SK-N-SH treated with all-trans-retinoic acid at 6 μM for 48 hours (cell line): ENCODE data around the gene DNMT3A.

ENCODE experiments used
- ATAC-seq: fragments of 200-7000 bp; cut with Tn5 transposase; 3 replicates; pipeline ENCODE4 v1.9.1; 2020; ENCODE audit warnings: mild to moderate bottlenecking, moderate library complexity
- ARNTL ChIP-seq: fragments of 450-650 bp; formaldehyde crosslinking; IDR thresholded peaks from 2 replicates; pipeline ENCODE4 v1.5.0; 2020; ENCODE audit warnings: low read depth, mild to moderate bottlenecking, moderate library complexity, borderline replicate concordance
- BACH2 ChIP-seq: fragments of 250-450 bp; sonication (Bioruptor Pico); IDR thresholded peaks from 2 replicates; pipeline ENCODE4 v1.9.0; 2021; ENCODE audit warnings: mild to moderate bottlenecking, borderline replicate concordance
- CSDC2 ChIP-seq: fragments of 250-450 bp; sonication (Bioruptor Pico); IDR thresholded peaks from 2 replicates; pipeline ENCODE4 v1.5.0; 2020; ENCODE audit warnings: mild to moderate bottlenecking, moderate library complexity
- ESRRG ChIP-seq: fragments of 250-450 bp; sonication (Bioruptor Pico); IDR thresholded peaks from 2 replicates; pipeline ENCODE4 v1.6.1; 2021; ENCODE audit warnings: mild to moderate bottlenecking
- GLIS3 ChIP-seq: fragments of 250-450 bp; sonication (Bioruptor Pico); IDR thresholded peaks from 2 replicates; pipeline ENCODE4 v1.5.0; 2020; ENCODE audit warnings: mild to moderate bottlenecking, moderate library complexity
- ISL1 ChIP-seq: fragments of 250-450 bp; sonication (Bioruptor Pico); IDR thresholded peaks from 2 replicates; pipeline ENCODE4 v2.1.2; 2022; ENCODE audit warnings: mild to moderate bottlenecking, moderate library complexity
- OSR1 ChIP-seq: fragments of 250-450 bp; sonication (Bioruptor Pico); IDR thresholded peaks from 2 replicates; pipeline ENCODE4 v1.8.0; 2022; ENCODE audit warnings: moderate library complexity, mild to moderate bottlenecking, inconsistent platforms
- PPARA ChIP-seq: fragments of 250-450 bp; sonication (Bioruptor Pico); IDR thresholded peaks from 2 replicates; pipeline ENCODE4 v1.5.0; 2020; ENCODE audit warnings: mild to moderate bottlenecking, borderline replicate concordance
- RARB ChIP-seq: fragments of 250-450 bp; sonication (Bioruptor Pico); IDR thresholded peaks from 2 replicates; pipeline ENCODE4 v1.8.0; 2021; ENCODE audit warnings: mild to moderate bottlenecking, moderate library complexity
- SNAI2 ChIP-seq: fragments of 250-450 bp; sonication (Bioruptor Pico); IDR thresholded peaks from 2 replicates; pipeline ENCODE4 v1.5.0; 2020; ENCODE audit warnings: mild to moderate bottlenecking, moderate library complexity
- TCF4 ChIP-seq: fragments of 250-450 bp; sonication (Bioruptor Pico); IDR thresholded peaks from 2 replicates; pipeline ENCODE4 v1.8.0; 2021; ENCODE audit warnings: mild to moderate bottlenecking, moderate library complexity, borderline replicate concordance
- TOX ChIP-seq: fragments of 250-450 bp; sonication (Bioruptor Pico); IDR thresholded peaks from 2 replicates; pipeline ENCODE4 v1.8.0; 2021; ENCODE audit warnings: mild to moderate bottlenecking, moderate library complexity, borderline replicate concordance
- ZC3H10 ChIP-seq: fragments of 250-450 bp; sonication (Bioruptor Pico); IDR thresholded peaks from 2 replicates; pipeline ENCODE4 v1.5.1; 2021; ENCODE audit warnings: mild to moderate bottlenecking, moderate library complexity
- ZFP3 ChIP-seq: fragments of 250-450 bp; sonication (Bioruptor Pico); IDR thresholded peaks from 2 replicates; pipeline ENCODE4 v1.5.0; 2020; ENCODE audit warnings: mild to moderate bottlenecking, moderate library complexity
- ZFP30 ChIP-seq: fragments of 450-650 bp; formaldehyde crosslinking; IDR thresholded peaks from 2 replicates; pipeline ENCODE4 v1.5.0; 2022; ENCODE audit warnings: mild to moderate bottlenecking, moderate library complexity
- ZNF565 ChIP-seq: fragments of 450-650 bp; formaldehyde crosslinking; conservative IDR thresholded peaks from 2 replicates; pipeline ENCODE4 v1.5.0; 2020; ENCODE audit warnings: low read depth, mild to moderate bottlenecking, moderate library complexity
- ZNF70 ChIP-seq: fragments of 450-650 bp; formaldehyde crosslinking; IDR thresholded peaks from 2 replicates; pipeline ENCODE4 v1.5.0; 2020; ENCODE audit warnings: mild to moderate bottlenecking, moderate library complexity
- ZNF8 ChIP-seq: fragments of 450-650 bp; formaldehyde crosslinking; IDR thresholded peaks from 2 replicates; pipeline ENCODE4 v1.5.0; 2020; ENCODE audit warnings: mild to moderate bottlenecking, moderate library complexity
- TF ChIP-seq, protein P1 (sequence below): fragments of 250-450 bp; sonication (Bioruptor Pico); IDR thresholded peaks from 2 replicates; pipeline ENCODE4 v1.5.1; 2021; ENCODE audit warnings: mild to moderate bottlenecking, moderate library complexity
- TF ChIP-seq, protein P2 (sequence below): fragments of 250-450 bp; sonication (Bioruptor Pico); IDR thresholded peaks from 2 replicates; pipeline ENCODE4 v1.8.0; 2021; ENCODE audit warnings: low read depth, mild to moderate bottlenecking, moderate library complexity, borderline replicate concordance
- TF ChIP-seq, protein P3 (sequence below): fragments of 250-450 bp; sonication (Bioruptor Pico); IDR thresholded peaks from 2 replicates; pipeline ENCODE4 v1.5.0; 2020; ENCODE audit warnings: mild to moderate bottlenecking, moderate library complexity
- TF ChIP-seq, protein P4 (sequence below): fragments of 250-450 bp; sonication (Bioruptor Pico); IDR thresholded peaks from 2 replicates; pipeline ENCODE4 v1.8.0; 2020; ENCODE audit warnings: mild to moderate bottlenecking, moderate library complexity, borderline replicate concordance
- TF ChIP-seq, protein P5 (sequence below): fragments of 250-450 bp; sonication (Bioruptor Pico); IDR thresholded peaks from 2 replicates; pipeline ENCODE4 v1.5.1; 2020; ENCODE audit warnings: low read depth, mild to moderate bottlenecking, moderate library complexity

DNMT3A gene

DNA sequence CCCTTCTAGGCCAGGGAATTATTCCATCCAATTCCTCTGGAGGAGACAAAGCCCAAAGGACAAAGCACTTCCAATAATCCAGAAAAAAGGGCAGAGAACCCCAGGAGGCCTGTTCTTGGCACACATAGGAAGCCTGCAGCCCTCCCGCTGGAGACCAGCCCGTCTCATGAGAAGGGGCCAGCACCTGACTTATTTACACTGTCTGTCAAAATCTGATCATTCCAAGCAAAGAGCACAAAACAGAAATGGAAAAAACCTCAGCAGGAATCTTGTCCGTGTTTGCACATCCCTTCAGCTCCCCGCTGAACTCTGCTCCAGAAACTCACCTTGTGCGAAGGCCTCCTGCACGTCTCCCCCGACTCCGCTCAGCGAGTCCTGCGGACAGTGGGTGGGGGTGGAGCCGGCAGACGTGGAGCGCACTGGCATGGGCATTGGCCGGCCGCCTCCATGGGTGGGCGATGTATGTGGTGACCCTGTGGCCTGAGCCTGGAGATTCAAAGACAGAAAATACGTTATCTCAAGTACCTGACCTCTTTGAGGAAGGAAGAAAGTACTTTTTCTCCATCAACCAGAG lies 46.2 kb upstream of the DNMT3A start:
- no peak for ATAC-seq

DNA sequence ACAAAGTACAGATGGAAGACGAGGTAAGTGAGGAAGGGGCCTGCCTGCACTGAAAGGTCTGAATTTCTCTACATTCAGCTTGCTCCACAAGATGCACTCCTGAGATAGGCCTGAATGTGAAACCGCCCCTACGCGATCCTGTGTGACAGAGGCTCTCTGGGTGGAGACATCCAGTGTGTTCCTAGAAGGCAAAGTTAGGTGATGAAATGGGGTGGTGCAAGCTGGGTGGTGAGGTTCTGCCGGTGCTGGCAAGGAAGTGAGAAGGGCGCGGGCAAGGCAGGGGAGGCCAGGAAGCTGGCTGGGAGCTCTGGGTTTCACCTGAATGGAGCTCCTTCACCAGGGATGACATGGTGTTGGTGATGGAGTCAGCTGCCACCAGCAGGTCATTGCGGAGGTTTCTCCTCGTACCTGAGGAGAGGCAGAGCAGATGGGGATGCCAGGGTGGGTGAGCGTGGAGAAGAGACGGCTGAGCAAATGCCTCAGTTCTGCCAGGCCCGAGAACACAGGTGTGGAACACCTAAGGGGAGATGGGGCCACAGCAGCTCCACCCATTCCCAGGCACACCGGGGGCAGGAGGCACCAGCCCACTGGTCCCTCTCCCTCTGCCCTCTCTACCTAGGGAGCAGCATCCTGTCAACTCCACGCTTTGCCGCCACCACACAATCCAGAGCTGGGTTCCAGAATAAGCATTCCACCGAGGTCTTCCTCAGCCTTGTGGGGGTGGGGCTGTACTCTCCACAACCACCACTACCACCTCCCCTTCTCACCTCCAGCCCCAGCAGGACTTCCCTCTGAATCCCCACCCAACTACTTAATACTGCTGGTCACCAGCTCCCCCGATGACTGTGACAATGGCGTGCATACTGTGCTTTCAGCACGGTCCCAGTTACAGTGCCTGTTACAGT lies 45.5 kb upstream of the DNMT3A start:
- TF ChIP-seq ZNF565 (CRISPR knock-in tag) = no peak
- TF ChIP-seq, protein P1, sequence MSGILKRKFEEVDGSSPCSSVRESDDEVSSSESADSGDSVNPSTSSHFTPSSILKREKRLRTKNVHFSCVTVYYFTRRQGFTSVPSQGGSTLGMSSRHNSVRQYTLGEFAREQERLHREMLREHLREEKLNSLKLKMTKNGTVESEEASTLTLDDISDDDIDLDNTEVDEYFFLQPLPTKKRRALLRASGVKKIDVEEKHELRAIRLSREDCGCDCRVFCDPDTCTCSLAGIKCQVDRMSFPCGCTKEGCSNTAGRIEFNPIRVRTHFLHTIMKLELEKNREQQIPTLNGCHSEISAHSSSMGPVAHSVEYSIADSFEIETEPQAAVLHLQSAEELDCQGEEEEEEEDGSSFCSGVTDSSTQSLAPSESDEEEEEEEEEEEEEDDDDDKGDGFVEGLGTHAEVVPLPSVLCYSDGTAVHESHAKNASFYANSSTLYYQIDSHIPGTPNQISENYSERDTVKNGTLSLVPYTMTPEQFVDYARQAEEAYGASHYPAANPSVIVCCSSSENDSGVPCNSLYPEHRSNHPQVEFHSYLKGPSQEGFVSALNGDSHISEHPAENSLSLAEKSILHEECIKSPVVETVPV (CRISPR knock-in tag) = no peak
- TF ChIP-seq SNAI2 (CRISPR knock-in tag) = no peak
- TF ChIP-seq, protein P2, sequence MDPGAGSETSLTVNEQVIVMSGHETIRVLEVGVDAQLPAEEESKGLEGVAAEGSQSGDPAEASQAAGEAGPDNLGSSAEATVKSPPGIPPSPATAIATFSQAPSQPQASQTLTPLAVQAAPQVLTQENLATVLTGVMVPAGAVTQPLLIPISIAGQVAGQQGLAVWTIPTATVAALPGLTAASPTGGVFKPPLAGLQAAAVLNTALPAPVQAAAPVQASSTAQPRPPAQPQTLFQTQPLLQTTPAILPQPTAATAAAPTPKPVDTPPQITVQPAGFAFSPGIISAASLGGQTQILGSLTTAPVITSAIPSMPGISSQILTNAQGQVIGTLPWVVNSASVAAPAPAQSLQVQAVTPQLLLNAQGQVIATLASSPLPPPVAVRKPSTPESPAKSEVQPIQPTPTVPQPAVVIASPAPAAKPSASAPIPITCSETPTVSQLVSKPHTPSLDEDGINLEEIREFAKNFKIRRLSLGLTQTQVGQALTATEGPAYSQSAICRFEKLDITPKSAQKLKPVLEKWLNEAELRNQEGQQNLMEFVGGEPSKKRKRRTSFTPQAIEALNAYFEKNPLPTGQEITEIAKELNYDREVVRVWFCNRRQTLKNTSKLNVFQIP = no peak
- TF ChIP-seq BACH2 (CRISPR knock-in tag) = no peak
- no peak for TF ChIP-seq ZNF70 (CRISPR knock-in tag)
- TF ChIP-seq, protein P3, sequence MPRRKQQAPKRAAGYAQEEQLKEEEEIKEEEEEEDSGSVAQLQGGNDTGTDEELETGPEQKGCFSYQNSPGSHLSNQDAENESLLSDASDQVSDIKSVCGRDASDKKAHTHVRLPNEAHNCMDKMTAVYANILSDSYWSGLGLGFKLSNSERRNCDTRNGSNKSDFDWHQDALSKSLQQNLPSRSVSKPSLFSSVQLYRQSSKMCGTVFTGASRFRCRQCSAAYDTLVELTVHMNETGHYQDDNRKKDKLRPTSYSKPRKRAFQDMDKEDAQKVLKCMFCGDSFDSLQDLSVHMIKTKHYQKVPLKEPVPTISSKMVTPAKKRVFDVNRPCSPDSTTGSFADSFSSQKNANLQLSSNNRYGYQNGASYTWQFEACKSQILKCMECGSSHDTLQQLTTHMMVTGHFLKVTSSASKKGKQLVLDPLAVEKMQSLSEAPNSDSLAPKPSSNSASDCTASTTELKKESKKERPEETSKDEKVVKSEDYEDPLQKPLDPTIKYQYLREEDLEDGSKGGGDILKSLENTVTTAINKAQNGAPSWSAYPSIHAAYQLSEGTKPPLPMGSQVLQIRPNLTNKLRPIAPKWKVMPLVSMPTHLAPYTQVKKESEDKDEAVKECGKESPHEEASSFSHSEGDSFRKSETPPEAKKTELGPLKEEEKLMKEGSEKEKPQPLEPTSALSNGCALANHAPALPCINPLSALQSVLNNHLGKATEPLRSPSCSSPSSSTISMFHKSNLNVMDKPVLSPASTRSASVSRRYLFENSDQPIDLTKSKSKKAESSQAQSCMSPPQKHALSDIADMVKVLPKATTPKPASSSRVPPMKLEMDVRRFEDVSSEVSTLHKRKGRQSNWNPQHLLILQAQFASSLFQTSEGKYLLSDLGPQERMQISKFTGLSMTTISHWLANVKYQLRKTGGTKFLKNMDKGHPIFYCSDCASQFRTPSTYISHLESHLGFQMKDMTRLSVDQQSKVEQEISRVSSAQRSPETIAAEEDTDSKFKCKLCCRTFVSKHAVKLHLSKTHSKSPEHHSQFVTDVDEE = no peak
- TF ChIP-seq ZFP30 (CRISPR knock-in tag) = no peak
- no peak for TF ChIP-seq ISL1 (CRISPR knock-in tag)
- TF ChIP-seq PPARA (CRISPR knock-in tag) = no peak
- TF ChIP-seq ZNF8 (CRISPR knock-in tag) = no peak
- no peak for TF ChIP-seq GLIS3
- TF ChIP-seq ZC3H10 (CRISPR knock-in tag) = no peak
- no peak for TF ChIP-seq OSR1 (CRISPR knock-in tag)
- no peak for TF ChIP-seq CSDC2
- TF ChIP-seq, protein P4, sequence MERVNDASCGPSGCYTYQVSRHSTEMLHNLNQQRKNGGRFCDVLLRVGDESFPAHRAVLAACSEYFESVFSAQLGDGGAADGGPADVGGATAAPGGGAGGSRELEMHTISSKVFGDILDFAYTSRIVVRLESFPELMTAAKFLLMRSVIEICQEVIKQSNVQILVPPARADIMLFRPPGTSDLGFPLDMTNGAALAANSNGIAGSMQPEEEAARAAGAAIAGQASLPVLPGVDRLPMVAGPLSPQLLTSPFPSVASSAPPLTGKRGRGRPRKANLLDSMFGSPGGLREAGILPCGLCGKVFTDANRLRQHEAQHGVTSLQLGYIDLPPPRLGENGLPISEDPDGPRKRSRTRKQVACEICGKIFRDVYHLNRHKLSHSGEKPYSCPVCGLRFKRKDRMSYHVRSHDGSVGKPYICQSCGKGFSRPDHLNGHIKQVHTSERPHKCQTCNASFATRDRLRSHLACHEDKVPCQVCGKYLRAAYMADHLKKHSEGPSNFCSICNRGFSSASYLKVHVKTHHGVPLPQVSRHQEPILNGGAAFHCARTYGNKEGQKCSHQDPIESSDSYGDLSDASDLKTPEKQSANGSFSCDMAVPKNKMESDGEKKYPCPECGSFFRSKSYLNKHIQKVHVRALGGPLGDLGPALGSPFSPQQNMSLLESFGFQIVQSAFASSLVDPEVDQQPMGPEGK (CRISPR knock-in tag) = no peak
- no peak for ATAC-seq

More for the DNA sequence above, 46.2 kb upstream of the DNMT3A start:
- TF ChIP-seq RARB (CRISPR knock-in tag) (no peak), ZNF8 (CRISPR knock-in tag) (no peak), ZNF70 (CRISPR knock-in tag) (no peak), PPARA (CRISPR knock-in tag) (no peak), ZFP3 (CRISPR knock-in tag) (no peak), ZFP30 (CRISPR knock-in tag) (no peak), ARNTL (no peak), ESRRG (CRISPR knock-in tag) (no peak), ZNF565 (CRISPR knock-in tag) (no peak), TOX (CRISPR knock-in tag) (no peak), TCF4 (CRISPR knock-in tag) (no peak), BACH2 (CRISPR knock-in tag) (no peak)
- TF ChIP-seq, protein P3 = no peak
- TF ChIP-seq, protein P5, sequence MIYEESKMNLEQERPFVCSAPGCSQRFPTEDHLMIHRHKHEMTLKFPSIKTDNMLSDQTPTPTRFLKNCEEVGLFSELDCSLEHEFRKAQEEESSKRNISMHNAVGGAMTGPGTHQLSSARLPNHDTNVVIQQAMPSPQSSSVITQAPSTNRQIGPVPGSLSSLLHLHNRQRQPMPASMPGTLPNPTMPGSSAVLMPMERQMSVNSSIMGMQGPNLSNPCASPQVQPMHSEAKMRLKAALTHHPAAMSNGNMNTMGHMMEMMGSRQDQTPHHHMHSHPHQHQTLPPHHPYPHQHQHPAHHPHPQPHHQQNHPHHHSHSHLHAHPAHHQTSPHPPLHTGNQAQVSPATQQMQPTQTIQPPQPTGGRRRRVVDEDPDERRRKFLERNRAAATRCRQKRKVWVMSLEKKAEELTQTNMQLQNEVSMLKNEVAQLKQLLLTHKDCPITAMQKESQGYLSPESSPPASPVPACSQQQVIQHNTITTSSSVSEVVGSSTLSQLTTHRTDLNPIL = no peak
